SK-N-SH treated with all-trans-retinoic acid at 6 μM for 48 hours (cell line): ENCODE measurements around the gene CABP5.

Source experiments
- ZFP3 ChIP-seq: fragments of 250-450 bp; sonication (Bioruptor Pico); IDR thresholded peaks from 2 replicates; pipeline ENCODE4 v1.5.0; 2020; ENCODE audit warnings: mild to moderate bottlenecking, moderate library complexity

The CABP5 gene

GRCh38 chr19:47991191-47991808 lies 52.6 kb downstream of the CABP5 start (continued):
- TF ChIP-seq ZFP3 (CRISPR knock-in tag), result no peak
